ENCODE results near the gene ZNF202. TPM values are rescaled to one million over a fixed set of nuclear protein-coding genes. Genes with fewer than 3 reads are reported as not detected.

ZNF202 gene
- total and polyA plus RNA-seq, 2 donors (not counting 1 experiment from before 2014, with no cell fraction given) = 4.5 to 9.7 TPM

- Histone ChIP-seq H3K4me2 (ENCODE audit: extremely low read depth, insufficient read depth, low read length) (no peak overlapping the region), H3K79me2 (ENCODE audit: control insufficient read depth, insufficient read depth, low read length) (no peaks in the 10 kb centered on the region), H3K27ac (ENCODE audit: insufficient read depth, low read length) (no peak overlapping the region), H3K9me3 (ENCODE audit: control insufficient read depth, insufficient read depth, low read depth, low read length) (no peaks in the 10 kb centered on the region), H3K9ac (ENCODE audit: insufficient read depth, low read length) (no peak overlapping the region), H3K36me3 (ENCODE audit: control insufficient read depth, insufficient read depth, low read length) (no peaks in the 10 kb centered on the region), H3K4me3 (replicated peaks in 1 of 4; ENCODE audit: control extremely low read depth in 1 of 4, insufficient read depth in 1 of 4, low read depth in 3 of 4, low read length in 4 of 4) (no peak overlapping the region), H4K20me1 (ENCODE audit: control insufficient read depth, extremely low read depth, insufficient read depth, low read length) (no peaks in the 10 kb centered on the region), H3K4me1 (ENCODE audit: control insufficient read depth, extremely low read depth, insufficient read depth, low read length) (no peaks in the 10 kb centered on the region), H2AFZ (ENCODE audit: low read length) (no peak overlapping the region), H3K27me3 (ENCODE audit: control insufficient read depth, insufficient read depth, low read length) (no peaks in the 10 kb centered on the region)
- no peak for DNase-seq (ENCODE audit: low read depth in 2 of 2)
- no peak for TF ChIP-seq EZH2 (IDR thresholded peaks at IDR 0.05; ENCODE audit: low read length, missing control alignments)
- no peak for TF ChIP-seq CTCF (conservative IDR thresholded peaks at IDR 0.05 in 1 of 2, IDR thresholded peaks at IDR 0.05 in 1 of 2; ENCODE audit: low read depth in 1 of 2, low read length in 2 of 2)
Observed at GRCh38 chr11:123773026-123773425, 31.6 kb upstream of the ZNF202 start.

- TF ChIP-seq EZH2 (IDR thresholded peaks at IDR 0.05; ENCODE audit: low read length, missing control alignments) (no peak), CTCF (conservative IDR thresholded peaks at IDR 0.05 in 1 of 2, IDR thresholded peaks at IDR 0.05 in 1 of 2; ENCODE audit: low read depth in 1 of 2, low read length in 2 of 2) (no peak)
- H3K27me3 ChIP-seq (ENCODE audit: control insufficient read depth, insufficient read depth, low read length) = no peaks in the 10 kb centered on the region
- H3K4me1 ChIP-seq (ENCODE audit: control insufficient read depth, extremely low read depth, insufficient read depth, low read length) = no peaks in the 10 kb centered on the region
- H3K27ac ChIP-seq (ENCODE audit: insufficient read depth, low read length) = no peak overlapping the region
- no peaks in the 10 kb centered on the region for H3K9me3 ChIP-seq (ENCODE audit: control insufficient read depth, insufficient read depth, low read depth, low read length)
- H3K4me3 ChIP-seq (replicated peaks in 1 of 4; ENCODE audit: control extremely low read depth in 1 of 4, insufficient read depth in 1 of 4, low read depth in 3 of 4, low read length in 4 of 4) = no peak overlapping the region
- H3K36me3 ChIP-seq (ENCODE audit: control insufficient read depth, insufficient read depth, low read length) = no peaks in the 10 kb centered on the region
- no peaks in the 10 kb centered on the region for H4K20me1 ChIP-seq (ENCODE audit: control insufficient read depth, extremely low read depth, insufficient read depth, low read length)
- H3K4me2 ChIP-seq (ENCODE audit: extremely low read depth, insufficient read depth, low read length) = no peak overlapping the region
- DNase-seq (ENCODE audit: low read depth in 2 of 2) = no peak
- H3K9ac ChIP-seq (ENCODE audit: insufficient read depth, low read length) = no peak overlapping the region
- H3K79me2 ChIP-seq (ENCODE audit: control insufficient read depth, insufficient read depth, low read length) = no peaks in the 10 kb centered on the region
- no peak overlapping the region for H2AFZ ChIP-seq (ENCODE audit: low read length)
Observed at GRCh38 chr11:123771664-123772063, 30.2 kb upstream of the ZNF202 start.

- H2AFZ ChIP-seq (ENCODE audit: low read length) = no peak overlapping the region
- H3K27me3 ChIP-seq (ENCODE audit: control insufficient read depth, insufficient read depth, low read length) = no peaks in the 10 kb centered on the region
- no peaks in the 10 kb centered on the region for H3K36me3 ChIP-seq (ENCODE audit: control insufficient read depth, insufficient read depth, low read length)
- H3K9me3 ChIP-seq (ENCODE audit: control insufficient read depth, insufficient read depth, low read depth, low read length) = no peaks in the 10 kb centered on the region
- H3K4me2 ChIP-seq (ENCODE audit: extremely low read depth, insufficient read depth, low read length) = no peak overlapping the region
- TF ChIP-seq CTCF (conservative IDR thresholded peaks at IDR 0.05 in 1 of 2, IDR thresholded peaks at IDR 0.05 in 1 of 2; ENCODE audit: low read depth in 1 of 2, low read length in 2 of 2) (no peak), EZH2 (IDR thresholded peaks at IDR 0.05; ENCODE audit: low read length, missing control alignments) (no peak)
- no peak overlapping the region for H3K4me3 ChIP-seq (replicated peaks in 1 of 4; ENCODE audit: control extremely low read depth in 1 of 4, insufficient read depth in 1 of 4, low read depth in 3 of 4, low read length in 4 of 4)
- DNase-seq (ENCODE audit: low read depth in 2 of 2) = no peak
- H3K4me1 ChIP-seq (ENCODE audit: control insufficient read depth, extremely low read depth, insufficient read depth, low read length) = no peaks in the 10 kb centered on the region
- H3K27ac ChIP-seq (ENCODE audit: insufficient read depth, low read length) = no peak overlapping the region
- H4K20me1 ChIP-seq (ENCODE audit: control insufficient read depth, extremely low read depth, insufficient read depth, low read length) = no peaks in the 10 kb centered on the region
- no peaks in the 10 kb centered on the region for H3K79me2 ChIP-seq (ENCODE audit: control insufficient read depth, insufficient read depth, low read length)
- H3K9ac ChIP-seq (ENCODE audit: insufficient read depth, low read length) = no peak overlapping the region
Observed at GRCh38 chr11:123770712-123771111, 29.3 kb upstream of the ZNF202 start.
